Peyer's patch (tissue), 4 donors: ENCODE results near the gene P2RY6. TPM values are rescaled to one million over a fixed set of nuclear protein-coding genes. Genes with fewer than 3 reads are reported as not detected.

ENCODE experiments used
- DNase-seq, 3 donors: peaks; one replicate each; pipeline ENCODE4 v3.0.0-alpha.2; 2017 to 2019
- H3K27ac ChIP-seq, 4 donors: fragments of 200-600 bp; sonication (generic); one replicate each; pipeline ENCODE4 v1.5.1; 2016 to 2019
- H3K27me3 ChIP-seq, 2 donors: fragments of 200-600 bp; sonication (generic); one replicate each; pipeline ENCODE4 v1.5.1; 2019
- H3K36me3 ChIP-seq, 3 donors: fragments of 200-600 bp; sonication (generic); one replicate each; pipeline ENCODE4 v1.5.1; 2016 to 2019
- H3K4me1 ChIP-seq, 4 donors: fragments of 200-600 bp; sonication (generic); one replicate each; pipeline ENCODE4 v1.5.1; 2016 to 2019
- H3K4me3 ChIP-seq, 4 donors: fragments of 200-600 bp; sonication (generic); 1 replicate in 3 of 4; 2 replicates in 1 of 4; pipeline ENCODE4 v1.5.1; 2016 to 2019; ENCODE audit warnings: mild to moderate bottlenecking in 1 of 4
- H3K9me3 ChIP-seq, 4 donors: fragments of 200-600 bp; sonication (generic); one replicate each; pipeline ENCODE4 v1.5.1; 2016 to 2019; ENCODE audit warnings: mild to moderate bottlenecking in 1 of 4
- POLR2A ChIP-seq, 2 donors: fragments of 450-650 bp; IDR thresholded peaks; one replicate each; pipeline ENCODE4 v1.5.1; 2017; ENCODE audit warnings: antibody characterized with exemption in 2 of 2, mild to moderate bottlenecking in 2 of 2, moderate library complexity in 2 of 2
- total RNA-seq, 4 donors: library from RNA; depleted of rRNA; stranded (reverse); fragments of >200 nt; gene quantifications; one replicate each; pipeline ENCODE4 v1.1.0, GENCODE V29; 2016
- TF ChIP-seq, protein P1 (sequence below), 6 experiments: fragments of 450-650 bp in 4 of 6; fragments of 200-600 bp in 2 of 6; sonication (generic) in 1 of 6; IDR thresholded peaks; one replicate each; pipeline ENCODE4 v1.5.1; 2017 to 2019; ENCODE audit warnings: antibody characterized with exemption in 6 of 6, mild to moderate bottlenecking in 3 of 6, moderate library complexity in 1 of 6

P2RY6 gene
- total RNA-seq, 4 donors from 2014 or later, result 1.5 to 6.6 (median 2.3) TPM; not detected in 1

DNA sequence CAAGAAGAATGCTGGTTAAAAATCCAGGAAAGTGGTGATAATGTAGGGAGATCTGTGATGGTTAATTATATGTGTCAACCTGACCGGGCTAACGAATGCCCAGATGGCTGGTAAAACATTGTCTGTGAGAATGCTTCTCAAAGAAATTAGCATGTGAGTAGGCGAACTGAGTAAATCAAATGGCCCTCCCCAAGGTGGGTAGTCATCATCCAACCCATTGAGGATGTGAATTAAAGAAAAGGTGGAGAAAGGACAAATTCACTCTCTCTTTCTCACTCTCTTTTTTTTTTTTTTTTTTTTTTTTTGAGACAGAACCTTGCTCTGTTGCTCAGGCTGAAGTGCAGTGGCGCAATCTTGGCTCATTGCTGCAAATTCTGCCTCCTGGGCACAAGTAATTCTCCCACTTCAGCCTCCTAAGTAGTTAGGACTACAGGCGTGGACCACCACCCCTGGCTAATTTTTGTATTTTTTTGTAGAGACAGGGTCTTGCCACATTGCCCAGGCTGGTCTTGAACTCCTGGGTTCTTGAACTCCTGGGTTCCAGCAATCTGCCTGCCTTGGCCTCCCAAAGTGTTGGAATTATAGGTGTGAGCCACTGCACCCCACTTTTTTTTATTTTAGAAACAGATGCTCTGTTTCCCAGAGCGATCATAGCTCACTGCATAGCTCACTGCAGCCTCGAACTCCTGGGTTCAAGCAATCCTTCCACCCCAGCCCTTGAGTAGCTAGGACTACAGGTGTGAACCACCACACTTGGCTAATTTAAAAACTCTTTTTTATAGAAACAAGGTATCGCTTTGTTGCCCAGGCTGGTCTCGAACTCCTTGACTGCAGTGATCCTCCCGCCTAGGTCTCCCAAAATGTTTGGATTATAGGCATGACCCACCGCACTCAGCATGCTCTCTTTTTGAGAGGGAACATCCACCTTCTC, 22.0 kb upstream of the P2RY6 start:
- peak in 1 of 3 donors; percentile 34 for DNase-seq
- Histone ChIP-seq H3K4me1 (no peaks in the 10 kb centered on the region), H3K9me3 (no peaks in the 10 kb centered on the region), H3K36me3 (no peaks in the 10 kb centered on the region), H3K27me3 (no peaks in the 10 kb centered on the region), H3K4me3 (no peak overlapping the region), H3K27ac (no peak overlapping the region)
- TF ChIP-seq POLR2A (IDR thresholded peaks at IDR 0.05), result no peak
- TF ChIP-seq, protein P1, sequence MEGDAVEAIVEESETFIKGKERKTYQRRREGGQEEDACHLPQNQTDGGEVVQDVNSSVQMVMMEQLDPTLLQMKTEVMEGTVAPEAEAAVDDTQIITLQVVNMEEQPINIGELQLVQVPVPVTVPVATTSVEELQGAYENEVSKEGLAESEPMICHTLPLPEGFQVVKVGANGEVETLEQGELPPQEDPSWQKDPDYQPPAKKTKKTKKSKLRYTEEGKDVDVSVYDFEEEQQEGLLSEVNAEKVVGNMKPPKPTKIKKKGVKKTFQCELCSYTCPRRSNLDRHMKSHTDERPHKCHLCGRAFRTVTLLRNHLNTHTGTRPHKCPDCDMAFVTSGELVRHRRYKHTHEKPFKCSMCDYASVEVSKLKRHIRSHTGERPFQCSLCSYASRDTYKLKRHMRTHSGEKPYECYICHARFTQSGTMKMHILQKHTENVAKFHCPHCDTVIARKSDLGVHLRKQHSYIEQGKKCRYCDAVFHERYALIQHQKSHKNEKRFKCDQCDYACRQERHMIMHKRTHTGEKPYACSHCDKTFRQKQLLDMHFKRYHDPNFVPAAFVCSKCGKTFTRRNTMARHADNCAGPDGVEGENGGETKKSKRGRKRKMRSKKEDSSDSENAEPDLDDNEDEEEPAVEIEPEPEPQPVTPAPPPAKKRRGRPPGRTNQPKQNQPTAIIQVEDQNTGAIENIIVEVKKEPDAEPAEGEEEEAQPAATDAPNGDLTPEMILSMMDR (IDR thresholded peaks at IDR 0.05), result no peak

DNA sequence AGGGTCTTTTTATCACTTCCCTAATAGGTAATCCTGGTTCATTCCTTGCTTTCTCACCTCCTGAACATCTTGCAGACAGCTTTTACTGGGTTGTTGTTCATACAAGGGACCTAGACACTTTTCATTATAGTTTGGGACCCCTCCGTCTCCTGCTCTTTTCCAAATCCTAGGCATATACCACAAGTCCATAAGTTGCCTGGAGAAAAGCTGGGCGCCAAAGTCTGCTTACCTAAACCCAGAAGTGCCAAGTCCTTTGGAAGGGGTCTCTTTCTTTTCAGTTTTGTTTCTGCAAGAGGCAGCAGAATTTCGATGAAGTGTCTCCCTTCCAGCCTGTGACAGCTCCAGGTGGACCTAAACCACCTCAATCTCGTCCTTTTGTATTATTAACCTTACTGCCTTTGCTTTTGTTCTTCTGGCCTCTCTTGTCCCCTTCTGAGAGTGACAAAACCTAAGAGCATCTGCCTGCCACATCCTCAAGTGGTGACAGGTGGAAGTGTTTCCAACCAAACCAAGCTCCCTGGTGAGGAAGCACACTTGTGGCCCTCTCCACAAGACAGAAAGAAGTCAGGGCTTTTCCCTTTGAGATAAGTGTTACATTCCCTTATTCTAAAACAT, 19.5 kb upstream of the P2RY6 start:
- no peaks in the 10 kb centered on the region for H3K4me1 ChIP-seq
- DNase-seq, result peak in 1 of 3 donors; percentile 34

DNA sequence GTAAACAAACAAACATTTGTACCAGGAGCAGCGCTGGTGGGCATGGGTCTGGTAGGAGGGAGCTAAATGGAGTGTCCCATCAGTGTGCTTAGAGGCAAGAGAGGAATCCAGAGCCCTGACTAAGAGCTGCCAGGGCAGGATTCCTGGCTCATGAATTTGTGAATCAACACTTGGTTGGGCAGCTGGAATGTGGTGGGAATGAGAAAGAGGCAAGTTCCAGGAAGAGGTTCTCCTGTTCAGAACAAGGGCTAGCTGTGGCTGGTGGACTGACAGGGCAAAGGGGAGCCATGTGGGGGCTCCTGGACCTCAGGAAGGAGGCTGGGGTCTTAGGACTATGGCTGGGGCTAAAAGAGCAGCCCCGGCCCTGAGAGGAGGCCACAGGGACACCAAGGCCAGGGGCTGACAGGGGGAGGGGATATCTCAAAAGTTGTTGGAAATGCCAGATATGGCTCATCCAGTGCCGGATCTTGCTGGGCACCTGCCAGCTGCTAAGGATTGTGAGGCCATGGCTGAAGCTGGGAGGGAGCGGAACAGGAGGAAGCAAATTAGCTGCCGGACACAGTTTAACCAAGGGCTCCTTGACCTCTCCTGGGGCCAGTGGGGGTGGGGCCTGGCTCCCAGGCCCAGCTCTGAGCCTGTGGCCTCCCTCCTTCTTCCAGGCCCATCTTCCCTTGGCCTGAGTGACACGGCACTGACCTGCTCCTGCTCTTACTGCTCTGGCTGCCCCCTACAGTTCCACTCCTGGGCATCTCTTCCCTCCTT, 14.6 kb upstream of the P2RY6 start:
- no peak overlapping the region for H3K4me3 ChIP-seq
- peak in 2 of 3 donors; percentile 42 to 46 for DNase-seq
- no peak overlapping the region for H3K27ac ChIP-seq
- no peaks in the 10 kb centered on the region for H3K4me1 ChIP-seq
- H3K36me3 ChIP-seq, result no peaks in the 10 kb centered on the region
- no peaks in the 10 kb centered on the region for H3K27me3 ChIP-seq
- no peaks in the 10 kb centered on the region for H3K9me3 ChIP-seq
- TF ChIP-seq, protein P1 (IDR thresholded peaks at IDR 0.05), result no peak
- no peak for TF ChIP-seq POLR2A (IDR thresholded peaks at IDR 0.05)

More for the DNA sequence above, 19.5 kb upstream of the P2RY6 start:
- Histone ChIP-seq H3K27ac (no peak overlapping the region), H3K27me3 (no peaks in the 10 kb centered on the region), H3K4me3 (no peak overlapping the region), H3K36me3 (no peaks in the 10 kb centered on the region), H3K9me3 (no peaks in the 10 kb centered on the region)
- TF ChIP-seq POLR2A (IDR thresholded peaks at IDR 0.05), result no peak
- TF ChIP-seq, protein P1 (IDR thresholded peaks at IDR 0.05), result peak in 1 of 6 experiments; percentile 9

DNA sequence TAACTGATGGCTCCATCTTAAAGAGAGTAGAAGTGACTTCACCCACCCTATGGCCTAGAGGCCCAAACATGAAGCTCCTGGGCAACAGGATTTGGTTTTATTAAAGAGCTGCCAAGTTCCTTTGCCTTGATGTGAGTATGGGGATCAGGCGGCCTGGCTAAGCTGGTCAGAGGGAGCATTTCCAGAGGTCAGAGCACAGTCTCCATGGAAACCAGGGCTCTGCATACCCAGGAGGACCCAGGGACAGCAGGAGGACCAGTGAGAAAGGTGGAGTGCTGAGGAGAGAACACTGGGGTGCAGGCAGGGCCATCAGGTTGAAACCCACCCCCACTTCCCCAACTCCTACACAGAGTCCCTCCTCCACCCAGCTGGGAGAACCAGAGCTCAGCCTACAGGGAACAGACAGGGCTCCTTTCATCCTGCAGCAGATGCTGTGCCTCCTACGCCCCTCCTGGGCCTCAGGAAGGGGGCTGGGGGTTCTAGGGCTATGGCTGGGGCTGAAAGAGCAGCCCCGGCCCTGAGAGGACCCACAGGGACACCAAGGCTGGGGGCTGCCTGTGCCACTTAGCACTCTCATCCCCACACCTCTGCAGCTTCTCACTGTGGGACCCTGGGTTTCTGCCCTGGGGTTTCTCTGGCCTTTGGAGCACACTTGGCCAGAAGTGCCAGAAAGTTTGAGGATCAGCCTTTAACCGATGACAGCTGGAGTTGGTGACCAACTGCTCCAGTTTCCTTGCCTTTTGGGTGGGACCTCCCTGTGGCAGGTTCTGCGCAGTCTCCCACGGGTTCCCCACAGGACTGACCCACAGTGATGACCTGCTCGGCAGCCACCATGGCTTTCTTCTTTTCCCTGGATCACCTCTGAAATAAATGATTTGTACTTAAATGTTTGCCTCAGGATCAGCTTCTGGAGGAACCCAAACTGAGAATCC, 13.8 kb upstream of the P2RY6 start:
- TF ChIP-seq, protein P1 (IDR thresholded peaks at IDR 0.05), result no peak
- TF ChIP-seq POLR2A (IDR thresholded peaks at IDR 0.05), result no peak
- Histone ChIP-seq H3K4me1 (no peaks in the 10 kb centered on the region), H3K36me3 (no peaks in the 10 kb centered on the region), H3K9me3 (no peaks in the 10 kb centered on the region), H3K27me3 (no peaks in the 10 kb centered on the region), H3K4me3 (no peak overlapping the region), H3K27ac (no peak overlapping the region)
- DNase-seq, result peak in 2 of 3 donors; percentile 18 to 19
